ENCODE measurements around the gene RPL31.
A peak's percentile ranks its signal among the peaks of the same experiment; 100 is the strongest.

Gene RPL31

DNA sequence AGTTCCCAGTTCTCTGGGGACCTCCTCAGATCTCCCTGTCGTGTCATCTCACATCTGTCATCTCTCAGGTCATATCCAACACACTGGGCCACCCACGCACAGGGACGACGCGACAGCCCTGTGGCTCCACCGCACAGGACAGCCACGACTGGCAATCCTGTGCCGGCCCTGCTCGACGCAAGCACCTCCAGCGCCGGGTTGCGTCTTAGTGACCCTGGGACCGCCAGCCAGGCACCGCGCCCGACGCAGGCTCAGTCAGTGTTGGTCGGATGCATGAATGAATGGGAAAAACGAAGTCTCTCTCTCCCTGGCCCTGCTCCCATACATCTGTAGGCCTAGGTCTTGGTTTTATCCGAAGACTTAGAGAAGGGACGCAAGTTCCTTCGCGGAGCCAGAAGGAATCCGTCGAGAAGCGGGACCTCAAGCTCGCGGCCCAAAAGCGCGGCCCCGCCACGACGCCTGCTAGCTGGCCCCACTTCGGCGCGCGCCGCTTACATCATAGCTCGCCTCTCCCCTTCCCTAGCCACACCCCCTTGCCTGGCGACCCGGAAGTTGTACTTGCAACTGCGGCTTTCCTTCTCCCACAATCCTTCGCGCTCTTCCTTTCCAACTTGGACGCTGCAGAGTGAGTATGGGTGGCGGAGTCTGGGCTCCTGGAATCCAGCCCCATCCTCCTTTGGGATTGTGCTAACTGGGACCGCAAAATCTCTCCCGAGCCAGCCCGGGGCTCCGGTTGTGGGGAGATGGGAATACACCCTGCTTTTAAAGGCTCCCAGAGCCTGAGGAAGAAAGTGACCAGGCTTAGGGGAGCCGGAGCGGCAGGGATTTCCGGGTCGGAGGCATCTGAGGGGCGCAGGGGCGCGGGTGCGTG, at the start of gene RPL31:
RPL31 (plus strand) TSS at position 599 of the 871 bp plus-strand sequence. CDS start 413 bp downstream, outside the sequence.
- DNase-seq (ENCODE audit: low read depth) = peak; percentile 90

- DNase-seq (ENCODE audit: low read depth) = no peak
Observed at GRCh38 chr2:100952512-100952911, 49.6 kb upstream of the RPL31 start.

- no peak for DNase-seq (ENCODE audit: low read depth)
Observed at GRCh38 chr2:100953406-100954043, 48.6 kb upstream of the RPL31 start.

DNA sequence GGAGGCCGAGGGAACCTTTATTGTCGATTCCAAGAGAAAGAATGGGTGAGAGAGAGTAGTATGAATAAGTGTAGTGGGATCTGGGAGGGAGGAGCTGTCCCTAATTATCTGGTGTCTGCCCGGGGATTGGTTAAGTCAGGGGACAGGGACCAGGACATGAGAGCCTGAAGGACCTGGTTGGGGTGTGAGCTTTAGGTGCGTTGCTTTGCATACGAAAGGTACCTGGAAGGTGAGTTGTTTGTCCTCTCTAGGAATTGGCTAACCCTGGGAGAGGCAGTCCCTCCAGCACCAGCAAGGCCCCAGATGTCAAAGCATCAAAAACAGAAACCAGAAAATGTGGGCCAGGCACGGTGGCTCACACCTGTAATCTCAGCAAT, 48.1 kb upstream of the RPL31 start:
- DNase-seq (ENCODE audit: low read depth) = no peak

DNA sequence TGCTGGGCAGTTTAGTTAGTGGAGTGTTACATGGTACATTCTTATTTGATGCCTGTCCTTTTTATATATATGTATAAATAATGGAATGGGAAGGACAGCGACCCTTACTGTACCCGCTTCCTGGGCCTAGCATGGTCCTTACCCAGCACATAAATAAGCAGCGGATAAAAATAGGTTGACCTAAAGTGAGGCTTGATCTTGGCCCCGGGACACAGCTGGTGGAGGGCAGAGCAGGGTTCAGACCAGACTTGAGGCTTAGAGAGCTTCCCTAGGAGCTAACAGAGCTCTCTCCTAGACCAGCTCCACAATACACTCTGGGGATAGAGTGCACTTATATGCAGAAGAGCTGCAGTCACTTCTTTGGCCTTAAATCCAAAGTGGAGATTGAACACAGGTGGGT, 46.9 kb upstream of the RPL31 start:
- DNase-seq (ENCODE audit: low read depth) = no peak

- no peak for DNase-seq (ENCODE audit: low read depth)
Observed at GRCh38 chr2:100956081-100956480, 46.0 kb upstream of the RPL31 start.

- no peak for DNase-seq (ENCODE audit: low read depth)
Observed at GRCh38 chr2:100957996-100958653, 44.0 kb upstream of the RPL31 start.

DNA sequence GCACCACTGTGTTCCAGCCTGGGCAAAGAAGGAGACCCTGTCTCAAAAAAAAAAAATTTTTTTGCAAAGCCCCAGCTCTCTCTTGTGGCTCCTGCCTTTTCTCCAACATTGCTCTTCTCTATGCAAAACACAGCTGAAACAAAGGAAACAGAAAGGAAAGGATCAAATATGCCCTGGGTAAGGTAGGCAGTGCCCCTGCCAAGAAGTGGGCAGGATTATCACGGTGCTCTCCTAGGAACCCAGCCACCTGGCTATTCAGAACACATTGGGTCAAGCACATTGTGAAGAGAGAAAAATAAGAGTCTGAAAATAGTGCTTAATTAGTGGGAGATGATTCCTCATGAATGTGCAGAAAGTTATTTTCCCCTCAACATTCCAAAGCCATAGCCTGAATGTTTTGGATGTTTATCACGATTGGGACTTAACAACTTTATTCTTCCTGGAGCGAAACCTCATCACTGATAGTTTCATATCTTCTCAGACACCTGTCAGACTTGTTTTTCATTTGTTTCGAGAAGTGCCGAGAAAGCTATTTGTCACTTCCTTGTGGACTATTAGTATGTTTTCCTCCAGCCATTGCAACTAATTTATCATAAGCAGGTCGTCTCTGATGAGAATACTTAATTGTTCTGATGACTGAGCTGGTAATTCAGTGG, 42.7 kb upstream of the RPL31 start:
- no peak for DNase-seq (ENCODE audit: low read depth)

GRCh38 chr2:100960688-100961087, 41.4 kb upstream of the RPL31 start:
- no peak for DNase-seq (ENCODE audit: low read depth)

DNA sequence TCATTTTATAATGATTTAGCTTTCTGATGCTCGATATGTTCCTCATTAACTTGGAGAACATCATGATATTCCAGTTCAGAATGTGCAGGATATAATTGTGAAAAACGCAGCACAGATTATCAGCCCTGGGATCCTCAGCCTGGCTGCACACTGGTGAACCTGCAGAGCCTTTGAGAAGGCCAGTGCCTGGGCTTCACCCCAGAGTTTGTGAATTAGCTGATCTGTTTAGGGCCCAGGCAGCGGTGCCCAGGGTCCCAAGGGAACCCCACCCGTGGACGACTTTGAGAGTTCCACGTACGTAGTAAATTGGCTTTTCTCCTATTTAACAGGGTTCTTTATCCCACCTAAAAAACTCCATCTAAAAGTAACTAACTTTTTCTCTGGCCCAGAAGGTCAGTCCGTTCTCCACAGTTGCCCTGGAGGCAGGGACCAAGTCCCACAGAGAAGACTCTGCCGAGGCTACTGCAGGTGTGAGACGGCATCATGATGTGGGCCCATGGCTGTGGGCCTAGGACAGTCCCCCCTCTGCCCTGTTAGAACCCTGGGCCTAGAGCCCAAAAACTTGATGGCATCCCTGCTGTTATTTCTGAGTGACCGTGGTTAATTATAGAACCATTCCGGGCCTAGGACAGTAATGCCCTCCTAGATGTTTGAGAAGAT, 39.6 kb upstream of the RPL31 start:
- no peak for DNase-seq (ENCODE audit: low read depth)

- no peak for DNase-seq (ENCODE audit: low read depth)
Observed at GRCh38 chr2:100963026-100963375, 39.1 kb upstream of the RPL31 start.

DNA sequence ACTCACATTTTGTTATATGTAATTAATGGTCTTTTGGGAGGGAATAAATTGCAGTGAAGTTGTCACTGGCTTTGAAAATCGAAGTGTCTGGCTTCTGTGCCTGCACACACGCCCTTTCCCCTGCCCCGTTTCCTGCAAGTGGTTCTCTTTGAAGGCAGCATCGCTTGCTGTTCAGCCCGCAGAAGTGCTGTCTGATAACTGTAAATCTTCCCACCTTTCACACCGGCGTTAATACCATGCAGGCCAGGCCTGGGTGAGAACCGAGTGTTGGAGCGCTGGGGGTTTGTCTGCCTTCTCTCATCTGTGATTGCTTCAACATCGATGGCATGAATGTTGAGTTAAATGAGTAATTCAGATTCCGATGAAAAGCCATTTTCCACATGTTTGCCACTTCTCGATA, 37.9 kb upstream of the RPL31 start:
- DNase-seq (ENCODE audit: low read depth) = no peak

- no peak for DNase-seq (ENCODE audit: low read depth)
Observed at GRCh38 chr2:100964681-100965169, 37.4 kb upstream of the RPL31 start.

DNA sequence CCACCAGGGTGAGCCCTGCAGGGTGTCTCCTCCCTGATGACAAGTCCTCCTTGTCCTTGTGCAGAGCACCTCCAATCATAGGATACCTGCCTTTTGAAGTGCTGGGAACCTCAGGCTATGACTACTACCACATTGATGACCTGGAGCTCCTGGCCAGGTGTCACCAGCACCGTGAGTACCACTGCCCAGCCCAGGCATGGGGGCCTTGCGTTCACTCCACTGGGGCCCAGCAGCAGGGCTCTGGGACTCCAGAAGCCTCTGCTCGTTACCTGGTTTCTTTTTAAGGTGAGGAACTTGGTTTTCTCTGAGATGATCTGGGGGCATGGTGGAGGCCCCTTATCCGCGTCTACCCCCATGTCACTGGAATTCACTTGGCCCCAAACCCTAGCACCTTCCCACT, 36.5 kb upstream of the RPL31 start:
- no peak for DNase-seq (ENCODE audit: low read depth)

DNA sequence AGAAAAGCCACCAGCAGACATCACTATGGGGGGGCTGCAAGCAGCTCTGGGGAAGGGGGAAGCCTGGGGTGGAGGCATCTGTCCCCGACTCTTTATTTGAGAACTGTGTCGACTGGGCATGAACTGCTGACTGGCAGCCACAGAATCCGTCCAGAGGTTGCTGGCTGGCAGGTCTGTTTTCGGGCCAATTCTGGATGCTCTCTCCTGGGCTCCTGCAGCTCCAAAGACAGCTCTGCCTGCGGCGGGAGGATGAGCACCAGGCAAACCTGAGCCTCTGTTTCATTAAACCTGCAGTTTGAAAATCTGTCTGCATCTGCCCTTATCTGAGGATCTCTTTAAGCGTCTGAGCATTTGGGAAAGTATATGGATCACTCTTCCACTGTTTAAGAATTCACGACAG, 34.4 kb upstream of the RPL31 start:
- no peak for DNase-seq (ENCODE audit: low read depth)

- DNase-seq (ENCODE audit: low read depth) = no peak
Observed at GRCh38 chr2:100968146-100969145, 33.6 kb upstream of the RPL31 start.

- DNase-seq (ENCODE audit: low read depth) = no peak
Observed at GRCh38 chr2:100969998-100970397, 32.1 kb upstream of the RPL31 start.

DNA sequence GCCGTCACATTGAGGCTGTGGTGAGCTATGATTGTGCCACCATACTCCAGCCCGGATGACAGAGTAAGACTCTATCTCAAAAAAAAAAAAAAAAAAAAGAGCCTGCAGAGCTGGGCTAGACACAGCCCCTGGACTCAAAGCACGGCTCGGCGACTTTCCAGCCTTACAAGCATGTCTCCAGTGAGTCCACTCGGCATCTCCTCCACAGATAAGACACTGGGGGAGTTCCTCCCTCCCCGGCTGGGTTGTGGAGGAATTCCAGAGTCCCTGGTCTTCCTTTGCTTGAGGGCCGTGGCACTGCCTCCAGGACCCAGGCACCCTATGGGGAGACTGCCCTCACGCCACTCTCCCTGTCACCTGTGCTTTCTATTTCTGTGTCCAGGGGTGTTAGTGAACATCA, 30.9 kb upstream of the RPL31 start:
- no peak for DNase-seq (ENCODE audit: low read depth)

- DNase-seq (ENCODE audit: low read depth) = no peak
Observed at GRCh38 chr2:100972452-100972851, 29.6 kb upstream of the RPL31 start.

DNA sequence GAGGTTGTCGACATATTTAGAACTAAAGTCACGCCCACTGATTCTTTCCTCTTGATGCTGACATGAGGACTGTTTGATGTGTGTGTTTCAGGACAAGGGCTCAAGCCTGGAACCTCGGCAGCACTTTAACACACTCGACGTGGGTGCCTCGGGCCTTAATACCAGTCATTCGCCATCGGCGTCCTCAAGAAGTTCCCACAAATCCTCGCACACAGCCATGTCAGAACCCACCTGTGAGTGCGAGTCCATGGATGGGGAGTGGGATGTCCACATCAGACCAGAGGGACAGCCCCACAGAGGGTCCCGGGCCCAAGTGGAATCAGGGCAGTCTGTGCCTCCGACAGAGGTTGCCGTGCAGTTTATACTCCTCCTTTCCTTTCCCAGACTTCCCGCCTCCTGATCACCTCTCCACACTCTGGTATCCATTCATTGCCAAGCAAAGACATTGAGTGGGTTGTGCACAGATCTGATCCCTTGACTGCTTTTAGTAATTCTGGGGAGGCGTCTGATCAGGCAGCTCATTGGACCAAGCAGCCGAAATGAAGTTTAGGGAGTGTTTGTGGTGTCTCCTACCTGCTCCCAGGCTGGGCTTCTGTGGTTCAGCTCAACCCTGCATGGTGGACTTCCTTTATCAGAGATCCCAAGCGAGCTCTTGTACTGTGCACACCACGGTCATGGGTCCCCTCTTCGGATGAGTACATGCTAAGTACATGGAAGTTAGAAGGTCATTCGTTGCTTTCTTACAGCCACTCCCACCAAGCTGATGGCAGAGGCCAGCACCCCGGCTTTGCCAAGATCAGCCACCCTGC, 27.2 kb upstream of the RPL31 start:
- no peak for DNase-seq (ENCODE audit: low read depth)

Measured in activated T-cell treated with anti-CD3 and anti-CD28 coated beads for 1 hour (primary cell).